Suprapubic skin (tissue), 4 donors: Measurements from ENCODE around the gene CC2D1A. TPM values are rescaled to one million over a fixed set of nuclear protein-coding genes. Genes with fewer than 3 reads are reported as not detected.

Source experiments
- DNase-seq, 2 donors: peaks; one replicate each; pipeline ENCODE4 v3.0.0-alpha.2; 2019; ENCODE audit warnings: low spot score in 2 of 2
- H3K27ac ChIP-seq: fragments of 200-600 bp; sonication (generic); one replicate; pipeline ENCODE4 v1.5.1; 2019
- H3K27me3 ChIP-seq: fragments of 200-600 bp; sonication (generic); one replicate; pipeline ENCODE4 v1.5.1; 2019
- H3K36me3 ChIP-seq: fragments of 200-600 bp; sonication (generic); one replicate; pipeline ENCODE4 v1.5.1; 2019
- H3K4me1 ChIP-seq: fragments of 200-600 bp; sonication (generic); one replicate; pipeline ENCODE4 v1.5.1; 2019
- H3K4me3 ChIP-seq: fragments of 200-600 bp; sonication (generic); one replicate; pipeline ENCODE4 v1.5.1; 2019; ENCODE audit warnings: mild to moderate bottlenecking
- H3K9me3 ChIP-seq: fragments of 200-600 bp; sonication (generic); one replicate; pipeline ENCODE4 v1.5.1; 2019
- EP300 ChIP-seq: sonication (generic); formaldehyde crosslinking; IDR thresholded peaks from one replicate; pipeline ENCODE4 v1.6.1; 2017; ENCODE audit warnings: antibody characterized with exemption
- POLR2A ChIP-seq, 2 donors: fragments of 450-650 bp; IDR thresholded peaks; one replicate each; pipeline ENCODE4 v1.6.1; 2017; ENCODE audit warnings: antibody characterized with exemption in 2 of 2, mild to moderate bottlenecking in 2 of 2, moderate library complexity in 2 of 2
- POLR2AphosphoS5 ChIP-seq, 3 donors: sonication (generic); formaldehyde crosslinking; IDR thresholded peaks; one replicate each; pipeline ENCODE4 v1.6.1; 2017; ENCODE audit warnings: antibody characterized with exemption in 3 of 3
- WGBS: methylation state at CpG from one replicate; pipeline ENCODE4 v1.1.5; 2018; 5-methylcytosine and 5-hydroxymethylcytosine counted together
- total RNA-seq, 4 donors: library from RNA; depleted of rRNA; stranded (reverse); fragments of >200 nt; gene quantifications; one replicate each; pipeline ENCODE4 v1.1.0, GENCODE V29; 2016
- TF ChIP-seq, protein P1 (sequence below), 2 donors: fragments of 200-600 bp in 1 of 2; fragments of 450-650 bp in 1 of 2; sonication (generic) in 1 of 2; IDR thresholded peaks; one replicate each; pipeline ENCODE4 v1.5.1; 2016 to 2019; ENCODE audit warnings: antibody characterized with exemption in 2 of 2, mild to moderate bottlenecking in 1 of 2, moderate library complexity in 1 of 2

The CC2D1A gene
- total RNA-seq, 4 donors from 2014 or later: 48.0 to 94.9 (median 66.7) TPM

DNA sequence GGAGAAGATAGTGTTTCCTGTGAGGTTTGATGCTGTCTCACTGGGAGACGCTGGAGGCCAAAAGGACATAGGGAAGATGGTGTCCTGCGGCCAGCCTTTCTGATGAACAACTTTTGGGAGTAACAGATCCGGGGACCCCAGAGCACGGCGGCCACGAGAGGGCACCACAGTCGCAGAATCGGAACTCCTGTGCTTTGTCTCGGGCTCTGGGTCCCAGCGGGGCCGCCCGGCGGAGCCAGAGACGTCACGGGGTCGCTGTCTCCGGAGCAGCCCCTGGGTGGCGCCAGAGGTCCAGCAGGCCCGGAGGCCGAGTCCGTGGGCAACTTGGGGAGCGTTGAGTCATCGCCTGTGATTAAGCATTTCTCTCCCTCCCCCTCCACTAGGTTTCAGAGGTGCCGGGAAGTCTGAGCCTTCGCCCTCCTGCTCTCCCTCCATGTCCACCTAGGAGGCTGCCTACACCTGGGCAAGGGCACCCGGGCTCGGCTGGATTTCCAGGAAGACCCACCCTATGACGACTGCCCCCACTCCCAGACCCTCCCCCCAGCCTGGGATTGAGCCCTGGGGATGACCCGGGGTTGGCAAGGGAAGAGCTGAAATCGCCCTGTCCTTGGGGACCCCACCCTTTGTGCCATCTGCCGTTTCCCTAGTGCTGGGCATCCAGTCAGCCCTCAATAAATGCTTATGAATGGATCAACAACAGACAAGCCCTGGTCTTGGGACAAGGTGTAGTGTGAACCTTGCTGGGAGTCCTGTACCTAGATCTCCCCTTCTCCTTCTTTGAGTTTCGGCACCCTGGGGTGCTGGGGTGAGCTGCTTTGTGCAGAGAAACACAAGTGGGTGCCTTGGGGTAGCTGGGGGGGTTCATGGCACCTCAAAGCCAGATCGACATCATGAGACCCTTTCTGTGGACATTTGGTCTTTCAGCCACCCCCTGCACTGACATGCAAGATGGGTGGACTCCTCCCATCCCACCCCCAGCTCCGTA, 25.6 kb upstream of the CC2D1A start:
- TF ChIP-seq POLR2A (IDR thresholded peaks at IDR 0.05): no peak
- TF ChIP-seq, protein P1, sequence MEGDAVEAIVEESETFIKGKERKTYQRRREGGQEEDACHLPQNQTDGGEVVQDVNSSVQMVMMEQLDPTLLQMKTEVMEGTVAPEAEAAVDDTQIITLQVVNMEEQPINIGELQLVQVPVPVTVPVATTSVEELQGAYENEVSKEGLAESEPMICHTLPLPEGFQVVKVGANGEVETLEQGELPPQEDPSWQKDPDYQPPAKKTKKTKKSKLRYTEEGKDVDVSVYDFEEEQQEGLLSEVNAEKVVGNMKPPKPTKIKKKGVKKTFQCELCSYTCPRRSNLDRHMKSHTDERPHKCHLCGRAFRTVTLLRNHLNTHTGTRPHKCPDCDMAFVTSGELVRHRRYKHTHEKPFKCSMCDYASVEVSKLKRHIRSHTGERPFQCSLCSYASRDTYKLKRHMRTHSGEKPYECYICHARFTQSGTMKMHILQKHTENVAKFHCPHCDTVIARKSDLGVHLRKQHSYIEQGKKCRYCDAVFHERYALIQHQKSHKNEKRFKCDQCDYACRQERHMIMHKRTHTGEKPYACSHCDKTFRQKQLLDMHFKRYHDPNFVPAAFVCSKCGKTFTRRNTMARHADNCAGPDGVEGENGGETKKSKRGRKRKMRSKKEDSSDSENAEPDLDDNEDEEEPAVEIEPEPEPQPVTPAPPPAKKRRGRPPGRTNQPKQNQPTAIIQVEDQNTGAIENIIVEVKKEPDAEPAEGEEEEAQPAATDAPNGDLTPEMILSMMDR (IDR thresholded peaks at IDR 0.05): peak; percentile 97 to 100
- TF ChIP-seq POLR2AphosphoS5 (IDR thresholded peaks at IDR 0.05): peak in 2 of 3 donors; percentile 82 to 87
- no peak for TF ChIP-seq EP300
- Histone ChIP-seq H3K9me3 (no peaks in the 10 kb centered on the region), H3K36me3 (no peaks in the 10 kb centered on the region), H3K4me1 (peaks cover 57% of the 10 kb centered on the region), H3K27ac (peak overlapping the region; percentile 83), H3K4me3 (peak overlapping the region; percentile 31), H3K27me3 (no peaks in the 10 kb centered on the region)
- DNase-seq: peak; percentile 99
- WGBS: 11% methylated on average over 12 of the region's 34 CpGs

GRCh38 chr19:13881251-13881691, 24.7 kb upstream of the CC2D1A start:
- no peak overlapping the region for H3K4me3 ChIP-seq
- H3K36me3 ChIP-seq: no peaks in the 10 kb centered on the region
- H3K27me3 ChIP-seq: no peaks in the 10 kb centered on the region
- WGBS: 57% methylated on average over 11 of the region's 12 CpGs
- no peaks in the 10 kb centered on the region for H3K9me3 ChIP-seq
- peak overlapping the region; percentile 83 for H3K27ac ChIP-seq
- DNase-seq: no peak
- TF ChIP-seq, protein P1 (IDR thresholded peaks at IDR 0.05): no peak
- TF ChIP-seq EP300: no peak
- H3K4me1 ChIP-seq: peaks cover 66% of the 10 kb centered on the region

- peak in 1 of 2 donors; percentile 71 for DNase-seq
- no peak for TF ChIP-seq POLR2A (IDR thresholded peaks at IDR 0.05)
- TF ChIP-seq, protein P1 (IDR thresholded peaks at IDR 0.05): no peak
- no peak for TF ChIP-seq POLR2AphosphoS5 (IDR thresholded peaks at IDR 0.05)
- no peak for TF ChIP-seq EP300
- H3K4me3 ChIP-seq: no peak overlapping the region
- H3K4me1 ChIP-seq: peaks cover 72% of the 10 kb centered on the region
- no peaks in the 10 kb centered on the region for H3K36me3 ChIP-seq
- H3K9me3 ChIP-seq: no peaks in the 10 kb centered on the region
- H3K27ac ChIP-seq: peak overlapping the region; percentile 83
- 56% methylated on average over 10 of the region's 17 CpGs for WGBS
- H3K27me3 ChIP-seq: no peaks in the 10 kb centered on the region
Observed at GRCh38 chr19:13881692-13882418, 24.1 kb upstream of the CC2D1A start.

DNA sequence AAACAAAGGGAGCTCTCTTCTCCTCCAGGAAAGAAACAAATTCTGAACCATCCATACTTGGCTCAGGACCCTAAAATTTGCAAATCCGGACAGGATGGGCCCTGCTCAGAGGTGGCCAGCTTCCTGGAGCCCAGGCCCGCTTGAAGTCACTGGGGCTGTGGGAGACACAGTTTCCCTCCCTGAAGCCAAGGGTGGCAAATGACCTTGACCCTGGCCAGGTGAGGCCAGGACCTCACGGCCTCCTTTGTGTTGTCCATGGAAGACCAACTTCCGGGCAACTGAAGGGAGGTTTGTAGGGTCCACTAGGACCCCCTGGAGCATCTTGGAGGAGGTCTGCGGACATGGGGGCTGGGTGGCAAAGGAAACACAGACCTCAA, 23.6 kb upstream of the CC2D1A start:
- Histone ChIP-seq H3K27me3 (no peaks in the 10 kb centered on the region), H3K4me1 (peaks cover 78% of the 10 kb centered on the region), H3K36me3 (no peaks in the 10 kb centered on the region), H3K4me3 (no peak overlapping the region), H3K27ac (peak overlapping the region; percentile 83), H3K9me3 (no peaks in the 10 kb centered on the region)
- DNase-seq: peak in 1 of 2 donors; percentile 65
- WGBS: 75% methylated on average over 5 of the region's 5 CpGs
- TF ChIP-seq POLR2A (IDR thresholded peaks at IDR 0.05): no peak
- TF ChIP-seq, protein P1 (IDR thresholded peaks at IDR 0.05): no peak
- no peak for TF ChIP-seq EP300
- TF ChIP-seq POLR2AphosphoS5 (IDR thresholded peaks at IDR 0.05): no peak

- no peaks in the 10 kb centered on the region for H3K27me3 ChIP-seq
- H3K4me3 ChIP-seq: no peak overlapping the region
- WGBS: 85% methylated on average over 4 of the region's 12 CpGs
- H3K9me3 ChIP-seq: no peaks in the 10 kb centered on the region
- no peak for DNase-seq
- peak overlapping the region; percentile 83 for H3K27ac ChIP-seq
- no peaks in the 10 kb centered on the region for H3K36me3 ChIP-seq
- TF ChIP-seq POLR2AphosphoS5 (IDR thresholded peaks at IDR 0.05) (no peak), EP300 (no peak), POLR2A (IDR thresholded peaks at IDR 0.05) (no peak)
- TF ChIP-seq, protein P1 (IDR thresholded peaks at IDR 0.05): no peak
- peaks cover 82% of the 10 kb centered on the region for H3K4me1 ChIP-seq
Observed at GRCh38 chr19:13882836-13883235, 23.2 kb upstream of the CC2D1A start.
